ENCODE results near the gene CDH4.

GRCh38 chr20:61289166-61289565 lies 37.1 kb downstream of the CDH4 start:
- no peak for TF ChIP-seq EZH2 (IDR thresholded peaks at IDR 0.05)
- no peak for TF ChIP-seq CTCF (IDR thresholded peaks at IDR 0.05)

Measured in neural progenitor cell (in vitro differentiated cells).